ENCODE results near the gene KLF9. TPM values are rescaled to one million over a fixed set of nuclear protein-coding genes. Genes with fewer than 3 reads are reported as not detected.

The KLF9 gene
- total and polyA plus RNA-seq, 9 of the 15 experiments (the other 6 are each of a cell fraction or from before 2014, with no cell fraction given), result 3.3 to 11.9 (median 6.9) TPM

DNA sequence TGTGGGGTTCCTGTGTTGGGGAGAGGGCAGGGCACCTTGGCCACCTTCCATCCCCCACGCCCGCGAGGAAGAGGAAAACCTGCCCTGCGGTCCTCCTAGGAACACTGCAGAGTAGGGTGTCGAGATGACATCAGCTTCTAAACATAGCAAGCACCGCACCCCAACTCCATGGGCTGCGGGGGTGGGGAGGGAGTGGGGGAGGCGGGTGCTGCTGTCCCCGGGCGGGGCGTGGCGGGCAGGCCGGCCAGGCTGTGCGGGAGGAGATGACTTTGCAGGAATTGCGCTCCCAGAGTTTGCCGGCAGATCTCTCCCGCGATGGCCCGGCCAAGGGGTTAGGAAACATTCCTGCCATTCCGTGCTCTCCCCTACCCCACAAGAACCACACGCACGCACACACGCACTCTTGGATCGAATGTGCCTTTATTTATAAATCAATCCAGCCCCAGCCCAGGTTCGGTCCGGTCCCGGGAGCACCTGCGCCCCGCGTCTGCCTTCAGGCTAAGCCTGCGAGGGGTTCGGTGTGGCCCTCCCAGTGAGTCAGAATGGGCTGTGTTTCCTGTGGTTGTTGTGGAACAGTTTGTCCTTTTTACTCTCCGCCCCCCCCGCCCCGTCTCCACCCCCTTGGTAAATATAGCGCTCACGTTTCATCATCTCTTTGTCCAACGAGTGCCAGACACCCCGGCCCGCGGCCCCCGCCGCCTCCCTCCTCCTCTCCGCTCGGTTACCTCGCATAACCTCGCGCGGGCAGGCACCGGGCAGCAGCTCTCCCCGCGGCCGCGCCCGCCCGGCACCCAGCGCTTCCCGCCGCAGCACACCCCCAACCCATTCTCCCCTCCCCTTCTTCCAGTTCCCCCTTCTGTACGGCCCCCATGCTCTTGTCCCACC is 5.3 kb upstream of the KLF9 start (continued):
- TF ChIP-seq, protein P1, sequence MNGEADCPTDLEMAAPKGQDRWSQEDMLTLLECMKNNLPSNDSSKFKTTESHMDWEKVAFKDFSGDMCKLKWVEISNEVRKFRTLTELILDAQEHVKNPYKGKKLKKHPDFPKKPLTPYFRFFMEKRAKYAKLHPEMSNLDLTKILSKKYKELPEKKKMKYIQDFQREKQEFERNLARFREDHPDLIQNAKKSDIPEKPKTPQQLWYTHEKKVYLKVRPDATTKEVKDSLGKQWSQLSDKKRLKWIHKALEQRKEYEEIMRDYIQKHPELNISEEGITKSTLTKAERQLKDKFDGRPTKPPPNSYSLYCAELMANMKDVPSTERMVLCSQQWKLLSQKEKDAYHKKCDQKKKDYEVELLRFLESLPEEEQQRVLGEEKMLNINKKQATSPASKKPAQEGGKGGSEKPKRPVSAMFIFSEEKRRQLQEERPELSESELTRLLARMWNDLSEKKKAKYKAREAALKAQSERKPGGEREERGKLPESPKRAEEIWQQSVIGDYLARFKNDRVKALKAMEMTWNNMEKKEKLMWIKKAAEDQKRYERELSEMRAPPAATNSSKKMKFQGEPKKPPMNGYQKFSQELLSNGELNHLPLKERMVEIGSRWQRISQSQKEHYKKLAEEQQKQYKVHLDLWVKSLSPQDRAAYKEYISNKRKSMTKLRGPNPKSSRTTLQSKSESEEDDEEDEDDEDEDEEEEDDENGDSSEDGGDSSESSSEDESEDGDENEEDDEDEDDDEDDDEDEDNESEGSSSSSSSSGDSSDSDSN (IDR thresholded peaks at IDR 0.05; ENCODE audit: borderline replicate concordance in 1 of 2, low read depth in 2 of 2, low read length in 2 of 2), result peak; percentile 42 to 64; a peak in 1 of 4 replicates
- TF ChIP-seq GATAD2B (IDR thresholded peaks at IDR 0.05; ENCODE audit: borderline replicate concordance) (no peak), CEBPB (tag; IDR thresholded peaks at IDR 0.05) (no peak), TAF7 (tag; IDR thresholded peaks at IDR 0.05) (peak; percentile 67), CBX5 (IDR thresholded peaks at IDR 0.05; ENCODE audit: borderline replicate concordance, low read depth) (no peak), TEAD4 (IDR thresholded peaks at IDR 0.05; ENCODE audit: low read length) (0 out of 2 replicates have a peak, but pooled peaks have one; percentile 37), TEAD4 (CRISPR knock-in tag; IDR thresholded peaks at IDR 0.05; ENCODE audit: borderline replicate concordance) (no peak), MBD2 (IDR thresholded peaks at IDR 0.05; ENCODE audit: borderline replicate concordance, low read depth) (peak; percentile 61; the same call in 1 of the 2 replicates), PRPF4 (IDR thresholded peaks at IDR 0.05; ENCODE audit: insufficient read depth, low read depth, low read length, poor library complexity, severe bottlenecking) (peak; percentile 19), RBFOX2 (IDR thresholded peaks at IDR 0.05; ENCODE audit: low read depth, low read length) (peak; percentile 74), POLR2B (IDR thresholded peaks at IDR 0.05; ENCODE audit: low read depth, partially characterized antibody) (peak; percentile 84), ELF1 (tag; IDR thresholded peaks at IDR 0.05) (no peak), ARID4B (CRISPR knock-in tag; IDR thresholded peaks at IDR 0.05) (no peak), ZBTB7A (IDR thresholded peaks at IDR 0.05; ENCODE audit: borderline replicate concordance, control insufficient read depth, low read depth, low read length) (peak; percentile 56; the same call in 1 of the 2 replicates), NBN (IDR thresholded peaks at IDR 0.05; ENCODE audit: low read depth) (peak; percentile 14; the same call in 1 of the 2 replicates), EP300 (IDR thresholded peaks at IDR 0.05; ENCODE audit: low read length) (peak; percentile 71), MECOM (CRISPR knock-in tag; IDR thresholded peaks at IDR 0.05) (0 out of 2 replicates have a peak, but pooled peaks have one; percentile 29), SMARCA4 (IDR thresholded peaks at IDR 0.05) (peak; percentile 49; the same call in 1 of the 2 replicates), MEF2D (tag; conservative IDR thresholded peaks at IDR 0.05; ENCODE audit: low read depth) (peak; percentile 89), ARID1B (IDR thresholded peaks at IDR 0.05) (peak; percentile 75), ZNF551 (CRISPR knock-in tag; IDR thresholded peaks at IDR 0.05) (no peak), SRF (CRISPR knock-in tag; IDR thresholded peaks at IDR 0.05) (peak in 1 of 2 experiments; percentile 57; a peak in 2 of 4 replicates)
